Testis (tissue), 3 donors: ENCODE results near the gene ITPKB. TPM values are rescaled to one million over a fixed set of nuclear protein-coding genes. Genes with fewer than 3 reads are reported as not detected.
A peak's percentile ranks its signal among the peaks of the same experiment; 100 is the strongest.

Source experiments
- DNase-seq: peaks from one replicate; pipeline ENCODE4 v3.0.0-alpha.2; 2019
- H3K27ac ChIP-seq, 2 donors: fragments of 200-600 bp; sonication (generic); one replicate each; pipeline ENCODE4 v1.5.1; 2019
- H3K27me3 ChIP-seq: fragments of 200-600 bp; sonication (generic); one replicate; pipeline ENCODE4 v1.5.1; 2019
- H3K36me3 ChIP-seq: fragments of 200-600 bp; sonication (generic); one replicate; pipeline ENCODE4 v1.5.1; 2017; ENCODE audit warnings: low read depth; ENCODE audit errors: missing control alignments
- H3K4me1 ChIP-seq: fragments of 200-600 bp; sonication (generic); one replicate; pipeline ENCODE4 v1.5.1; 2019
- H3K4me3 ChIP-seq, 2 donors: fragments of 200-600 bp; sonication (generic); one replicate each; pipeline ENCODE4 v1.5.1; 2017 to 2019
- H3K9me3 ChIP-seq: fragments of 200-600 bp; sonication (generic); one replicate; pipeline ENCODE4 v1.5.1; 2017
- CTCF ChIP-seq, 3 experiments: fragments of 450-650 bp in 2 of 3; fragments of 200-600 bp in 1 of 3; sonication (generic) in 1 of 3; IDR thresholded peaks; one replicate each; pipeline ENCODE4 v1.5.1; 2016 to 2019; ENCODE audit warnings: antibody characterized with exemption in 3 of 3, mild to moderate bottlenecking in 2 of 3, moderate library complexity in 1 of 3
- POLR2A ChIP-seq: fragments of 450-650 bp; IDR thresholded peaks from one replicate; pipeline ENCODE4 v1.6.1; 2017; ENCODE audit warnings: antibody characterized with exemption, mild to moderate bottlenecking, moderate library complexity
- WGBS, 2 donors: methylation state at CpG; one replicate each; pipeline ENCODE4 v1.1.5; 2018; 5-methylcytosine and 5-hydroxymethylcytosine counted together
- intact Hi-C: fragments of 100-400 bp; cut with DNase I; formaldehyde crosslinking; loops from one replicate; pipeline ENCODE4 v1.15.1; 2023; ENCODE audit warnings: low total_unique reads
- polyA plus RNA-seq: library from polyadenylated mRNA; stranded (reverse); fragments of 350-450 nt; fragmentation: Illumina TruSeq; extraction: RNeasy Lipid Tissue Mini Kit (QIAGEN cat#74804); gene quantifications from one replicate; pipeline ENCODE4 v1.2.3, GENCODE V29; 2014; ENCODE audit warnings: low read depth, low replicate concordance; ENCODE audit not compliant: insufficient read depth
- total RNA-seq, 2 donors: library from RNA; depleted of rRNA; stranded (reverse); fragments of >200 nt; gene quantifications; one replicate each; pipeline ENCODE4 v1.2.3, GENCODE V29; 2016

Gene ITPKB
- total and polyA plus RNA-seq, 3 donors from 2014 or later: 11.4 to 18.0 (median 13.5) TPM

GRCh38 chr1:226688056-226688748, 50.9 kb downstream of the ITPKB start:
- Histone ChIP-seq H3K9me3 (no peaks in the 10 kb centered on the region), H3K27ac (no peak overlapping the region), H3K27me3 (no peaks in the 10 kb centered on the region), H3K4me3 (no peak overlapping the region), H3K4me1 (peaks cover 8% of the 10 kb centered on the region), H3K36me3 (no peaks in the 10 kb centered on the region)
- TF ChIP-seq POLR2A (no peak), CTCF (IDR thresholded peaks at IDR 0.05) (no peak)
- DNase-seq: no peak
- WGBS, 2 donors: 55 to 66% methylated on average over 6 of the region's 6 CpGs
- intact Hi-C loops: no loop called here

- TF ChIP-seq POLR2A: no peak
- no peak for TF ChIP-seq CTCF (IDR thresholded peaks at IDR 0.05)
- Histone ChIP-seq H3K27me3 (no peaks in the 10 kb centered on the region), H3K9me3 (no peaks in the 10 kb centered on the region), H3K27ac (no peak overlapping the region), H3K4me1 (peaks cover 6% of the 10 kb centered on the region), H3K4me3 (no peak overlapping the region), H3K36me3 (no peaks in the 10 kb centered on the region)
- 90 to 100% methylated on average over 2 of the region's 2 CpGs for WGBS, 2 donors
- intact Hi-C loops: no loop called here
- peak; percentile 40 for DNase-seq
Measured at GRCh38 chr1:226687426-226687825, 51.7 kb downstream of the ITPKB start.

GRCh38 chr1:226686440-226687425, 52.3 kb downstream of the ITPKB start:
- intact Hi-C loops: no loop called here
- Histone ChIP-seq H3K4me3 (no peak overlapping the region), H3K27me3 (no peaks in the 10 kb centered on the region), H3K27ac (no peak overlapping the region), H3K9me3 (no peaks in the 10 kb centered on the region), H3K36me3 (no peaks in the 10 kb centered on the region), H3K4me1 (peaks cover 9% of the 10 kb centered on the region)
- TF ChIP-seq POLR2A: no peak
- TF ChIP-seq CTCF (IDR thresholded peaks at IDR 0.05): no peak
- 78 to 83% methylated on average over 12 of the region's 12 CpGs for WGBS, 2 donors
- DNase-seq: no peak

GRCh38 chr1:226685196-226685820, 53.8 kb downstream of the ITPKB start:
- peaks cover 14% of the 10 kb centered on the region for H3K4me1 ChIP-seq
- WGBS, 2 donors: 86 to 87% methylated on average over 11 of the region's 11 CpGs
- DNase-seq: no peak

More at GRCh38 chr1:226685196-226685820, 53.8 kb downstream of the ITPKB start:
- Histone ChIP-seq H3K27me3 (no peaks in the 10 kb centered on the region), H3K9me3 (no peaks in the 10 kb centered on the region), H3K4me3 (no peak overlapping the region), H3K27ac (no peak overlapping the region), H3K36me3 (no peaks in the 10 kb centered on the region)
- TF ChIP-seq POLR2A (no peak), CTCF (IDR thresholded peaks at IDR 0.05) (no peak)
- intact Hi-C loops: no loop called here
